HG03565 (cell line): ENCODE measurements around the gene HSPG2.

Experiments
- ATAC-seq: cut with Tn5 transposase; IDR thresholded peaks from one replicate; pipeline ENCODE4 v1.9.1; 2021; ENCODE audit warnings: mild to moderate bottlenecking, moderate library complexity; ENCODE audit not compliant: unreplicated experiment

The HSPG2 gene

DNA sequence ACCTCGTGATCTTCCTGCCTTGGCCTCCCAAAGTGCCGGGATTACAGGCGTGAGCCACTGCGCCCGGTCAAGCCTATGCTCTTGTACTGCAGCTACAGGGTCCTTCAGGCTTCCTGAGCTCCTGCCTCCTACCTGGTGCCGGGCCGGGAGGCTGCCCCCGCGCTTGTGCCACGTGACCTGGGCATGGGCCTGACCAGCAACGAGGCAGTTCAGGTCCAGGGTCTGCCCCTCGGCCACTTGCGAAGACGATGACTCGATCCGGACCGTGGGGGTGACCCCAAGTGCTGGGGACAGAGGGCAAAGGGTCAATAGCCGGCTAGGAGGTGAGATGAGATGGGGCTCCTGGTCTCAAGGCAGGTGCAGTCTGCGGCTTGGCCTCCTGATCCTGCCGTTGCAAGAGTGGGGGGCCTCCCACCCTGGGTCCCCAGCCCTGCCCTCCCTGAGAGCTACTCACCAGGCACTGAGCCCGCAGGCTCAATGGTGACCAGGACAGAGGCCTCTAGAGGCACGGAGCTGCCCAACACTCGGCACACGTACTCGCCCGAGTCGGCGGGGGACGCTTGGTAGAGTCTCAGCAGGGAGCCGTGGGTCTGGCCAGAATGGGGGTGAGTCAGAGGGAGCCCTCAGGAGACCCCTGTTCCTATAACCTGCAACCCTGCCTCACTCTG lies 87.1 kb downstream of the HSPG2 start:
- ATAC-seq, result no peak

DNA sequence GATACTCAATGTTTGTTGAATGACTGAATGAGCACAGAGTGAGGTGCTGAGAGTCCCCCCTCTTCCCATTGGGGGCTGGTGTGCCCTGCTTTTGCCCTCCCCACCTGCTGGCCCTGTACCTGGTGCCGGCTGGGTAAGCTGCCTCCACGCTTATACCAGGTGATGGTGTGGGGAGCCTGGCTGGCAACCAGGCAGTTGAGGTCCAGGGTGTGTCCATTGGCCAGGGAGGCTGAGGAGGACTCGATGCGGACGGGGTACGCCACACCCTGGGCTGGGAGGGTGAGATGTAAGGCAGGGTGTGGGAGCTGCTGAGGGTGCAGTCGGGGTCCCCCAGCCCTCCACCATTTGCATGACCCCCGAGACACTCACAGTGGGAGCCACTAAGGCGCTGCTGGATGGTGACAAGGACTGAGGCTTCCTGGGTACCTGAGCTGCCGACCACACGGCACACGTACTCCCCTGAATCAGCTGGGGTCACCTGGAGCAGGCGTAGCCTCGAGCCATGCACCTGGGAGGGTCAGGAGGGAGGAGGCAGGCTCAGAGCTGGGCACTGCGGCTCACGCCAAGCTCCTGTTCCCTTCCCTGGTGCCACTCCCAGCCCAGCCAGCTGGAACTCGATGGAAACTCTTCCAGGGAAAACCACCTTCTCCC lies 88.5 kb downstream of the HSPG2 start:
- no peak for ATAC-seq

DNA sequence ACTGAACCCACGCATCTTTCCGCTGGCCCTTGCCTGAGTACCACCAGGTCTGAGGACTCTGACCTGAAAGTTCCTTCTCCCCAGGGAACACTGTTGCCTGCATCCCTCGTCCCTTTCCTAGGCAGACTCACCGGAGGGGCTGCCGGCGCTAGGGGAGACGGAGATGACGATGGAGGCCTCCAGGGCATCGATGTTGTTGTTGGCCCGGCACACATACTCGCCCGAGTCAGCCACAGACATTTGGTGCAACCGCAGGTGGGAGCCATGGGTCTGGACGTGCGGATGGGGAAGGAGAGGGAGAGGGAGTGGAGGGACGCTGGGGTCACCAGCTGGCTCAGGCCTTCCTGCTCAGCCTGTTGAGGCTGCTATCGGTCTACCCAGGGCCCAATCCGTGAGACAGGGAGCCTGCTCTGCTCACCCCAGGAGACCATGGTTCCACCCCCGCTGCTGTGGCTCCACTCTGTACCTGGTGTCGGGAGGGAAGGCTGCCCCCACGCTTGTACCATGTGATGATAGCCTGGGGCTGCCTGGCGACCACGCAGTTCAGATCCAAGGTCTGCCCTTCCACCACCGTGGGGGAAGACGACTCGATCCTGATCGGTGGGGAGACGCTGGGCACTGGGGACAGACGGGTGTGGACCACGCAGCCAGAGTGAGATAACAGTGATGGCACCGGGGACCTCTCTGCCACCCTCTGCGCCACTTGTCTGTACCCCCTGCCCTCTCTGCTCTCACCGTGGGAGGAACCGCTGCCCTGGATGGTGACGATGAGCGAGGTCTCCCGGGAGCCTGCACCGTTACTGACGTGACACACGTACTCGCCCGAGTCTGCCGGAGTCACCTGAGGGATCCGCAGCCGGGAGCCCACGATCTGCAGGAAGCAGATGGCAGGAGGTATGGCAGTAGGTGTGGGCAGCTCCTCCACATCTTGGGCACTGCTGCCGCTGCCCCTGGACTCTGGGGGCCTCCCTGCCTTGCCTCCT lies 89.6 kb downstream of the HSPG2 start:
- no peak for ATAC-seq

DNA sequence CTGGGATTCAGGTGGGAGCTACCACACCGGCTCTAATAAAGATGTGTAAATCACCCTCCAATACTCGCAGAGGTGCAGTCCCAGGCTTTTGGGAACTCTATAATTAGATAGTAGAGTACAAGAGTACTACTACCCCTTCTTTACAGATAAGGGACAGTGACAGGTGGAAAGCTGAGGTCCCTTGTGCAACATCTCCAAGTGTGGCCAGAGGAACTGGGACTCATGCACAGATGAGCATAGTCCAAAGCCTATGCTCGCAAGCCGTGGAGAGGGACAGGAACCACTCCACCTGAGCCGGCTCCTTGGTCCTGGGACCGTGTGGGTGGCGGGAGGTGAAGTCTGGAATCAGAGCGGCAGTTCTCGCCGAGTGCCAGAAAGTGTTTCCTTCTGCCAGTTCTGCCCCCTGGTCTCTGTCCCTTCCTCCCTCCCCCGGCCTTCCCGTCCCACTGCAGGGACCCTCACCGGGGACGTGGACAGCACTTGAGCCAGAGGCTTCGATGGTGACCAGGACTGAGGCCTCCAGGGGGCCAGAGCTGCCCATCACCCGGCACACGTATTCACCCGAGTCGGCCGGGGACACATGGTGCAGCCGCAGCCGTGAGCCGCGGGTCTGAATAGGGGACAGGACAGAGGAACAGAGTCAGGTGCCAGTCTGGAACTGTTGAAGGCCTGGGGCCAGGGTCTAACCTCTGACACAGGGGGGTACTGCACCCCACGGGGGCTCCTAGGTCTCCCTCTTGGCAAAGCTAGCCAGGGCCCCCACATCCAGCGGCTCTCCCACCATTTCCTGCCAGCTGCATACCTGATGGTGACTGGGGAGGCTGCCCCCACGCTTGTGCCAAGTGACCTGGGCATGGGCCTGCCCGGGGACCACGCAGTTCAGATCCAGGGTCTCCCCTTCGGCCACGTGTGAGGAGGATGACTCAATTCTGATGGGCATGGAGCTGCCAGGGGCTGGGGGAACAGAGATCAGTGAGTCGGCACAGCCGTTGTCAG lies 91.2 kb downstream of the HSPG2 start:
- no peak for ATAC-seq

DNA sequence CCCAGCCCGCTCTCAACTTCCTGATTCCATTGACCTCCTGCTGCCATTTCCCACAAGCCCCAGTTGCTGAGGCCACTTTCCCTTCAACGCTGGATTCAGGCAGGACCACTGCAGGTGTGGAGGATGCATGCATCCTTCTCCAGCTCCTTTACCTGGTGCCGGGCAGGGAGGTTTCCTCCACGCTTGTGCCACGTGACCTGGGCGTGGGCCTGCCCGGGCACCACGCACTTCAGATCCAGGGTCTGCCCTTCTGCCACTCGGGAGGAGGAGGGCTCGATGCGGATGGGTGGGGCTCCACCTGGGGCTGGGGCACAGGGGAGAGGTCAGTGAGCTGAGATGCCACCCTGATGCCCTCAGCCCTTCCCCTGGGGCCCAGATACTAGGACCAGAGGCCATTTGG lies 93.1 kb downstream of the HSPG2 start:
- no peak for ATAC-seq

DNA sequence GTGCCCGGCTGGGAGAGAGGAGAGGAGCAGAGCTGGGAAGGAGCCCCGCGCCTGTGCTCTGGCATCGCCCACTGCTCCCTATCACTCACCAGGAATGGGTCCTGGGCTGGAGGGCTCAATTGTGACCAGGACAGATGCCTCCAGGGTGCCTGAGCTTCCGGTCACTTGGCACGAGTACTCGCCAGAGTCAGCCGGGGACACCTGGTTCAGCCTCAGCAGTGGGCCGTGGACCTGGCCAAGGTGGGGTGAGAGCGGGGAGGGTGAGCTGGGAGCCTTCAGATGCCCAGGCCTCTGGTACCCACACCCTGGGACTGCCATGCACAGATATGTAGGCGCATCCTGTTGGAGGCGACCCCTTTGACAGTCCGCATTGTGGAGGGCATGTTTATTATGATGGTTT lies 93.9 kb downstream of the HSPG2 start:
- ATAC-seq, result no peak

DNA sequence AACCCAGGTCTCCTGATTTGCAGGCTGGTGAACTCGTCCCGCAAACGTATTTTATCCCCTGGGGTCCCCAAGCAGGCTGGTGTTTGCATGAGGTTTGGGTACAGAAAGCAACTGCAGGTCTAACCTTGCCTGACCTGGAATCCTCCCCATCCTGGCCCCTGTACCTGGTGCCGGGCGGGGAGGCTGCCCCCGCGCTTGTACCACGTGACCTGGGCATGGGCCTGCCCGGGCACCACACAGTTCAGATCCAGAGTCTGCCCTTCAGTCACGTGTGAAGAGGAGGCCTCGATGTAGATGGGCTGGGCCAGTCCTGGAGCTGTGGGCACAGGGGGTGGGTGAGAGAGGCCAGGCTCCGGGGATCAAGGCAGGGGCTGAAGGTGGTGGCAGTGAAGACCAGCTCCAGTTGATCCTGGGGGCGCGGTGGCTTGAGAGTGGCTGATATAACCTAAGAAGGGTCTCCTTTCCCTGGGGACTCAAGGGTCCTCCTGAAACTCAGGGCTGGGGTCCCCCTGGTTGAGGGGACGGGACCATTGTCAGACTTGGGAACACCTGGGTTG lies 94.4 kb downstream of the HSPG2 start:
- ATAC-seq, result no peak

DNA sequence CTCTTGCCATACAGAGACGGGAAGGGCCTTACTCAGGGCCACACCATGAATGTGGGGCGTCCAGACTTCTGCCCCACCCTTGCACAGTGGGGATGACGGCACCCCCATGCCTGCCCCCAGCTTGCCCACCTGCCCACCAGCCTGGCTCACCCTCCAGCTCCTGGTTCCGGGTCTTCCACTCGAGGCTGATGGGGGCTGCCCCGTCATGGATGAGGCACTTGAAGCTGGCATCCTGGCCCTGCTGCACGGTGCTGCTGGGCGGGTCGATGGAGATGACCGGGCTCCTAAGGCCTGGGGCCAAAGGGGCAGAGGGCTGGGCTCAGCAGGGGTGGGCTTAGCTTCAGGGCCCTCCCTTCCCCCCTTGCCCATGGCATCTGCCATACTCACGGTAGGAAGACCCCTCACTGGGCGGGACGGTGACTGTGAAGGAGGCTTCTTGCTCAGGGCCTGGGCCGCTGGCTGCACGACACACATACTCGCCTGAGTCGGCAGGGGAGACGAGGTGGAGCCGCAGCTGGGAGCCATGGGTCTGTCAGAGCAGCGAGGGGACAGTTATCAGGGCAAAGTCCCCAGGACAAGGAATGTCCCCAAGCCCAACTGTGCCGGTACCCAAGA lies 95.2 kb downstream of the HSPG2 start:
- ATAC-seq, result no peak

DNA sequence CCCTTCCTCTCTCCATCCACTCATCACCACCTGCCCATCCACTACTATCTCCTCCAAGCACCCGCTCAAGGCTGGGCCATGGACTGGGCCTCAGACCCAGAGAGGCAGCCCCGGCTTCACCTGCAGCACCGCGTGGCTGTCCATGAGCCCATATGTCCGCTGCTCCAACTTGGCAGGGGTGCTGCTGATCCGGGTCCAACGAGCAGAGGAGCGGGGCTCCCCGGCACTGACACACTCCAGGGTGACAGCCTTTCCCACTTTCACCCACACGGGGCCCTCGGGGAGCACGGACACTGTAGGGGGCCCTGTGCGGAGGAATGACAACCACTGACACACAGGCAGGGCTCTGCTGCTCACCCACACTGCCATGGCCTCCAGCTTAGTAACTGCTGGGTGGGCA lies 96.1 kb downstream of the HSPG2 start:
- no peak for ATAC-seq

DNA sequence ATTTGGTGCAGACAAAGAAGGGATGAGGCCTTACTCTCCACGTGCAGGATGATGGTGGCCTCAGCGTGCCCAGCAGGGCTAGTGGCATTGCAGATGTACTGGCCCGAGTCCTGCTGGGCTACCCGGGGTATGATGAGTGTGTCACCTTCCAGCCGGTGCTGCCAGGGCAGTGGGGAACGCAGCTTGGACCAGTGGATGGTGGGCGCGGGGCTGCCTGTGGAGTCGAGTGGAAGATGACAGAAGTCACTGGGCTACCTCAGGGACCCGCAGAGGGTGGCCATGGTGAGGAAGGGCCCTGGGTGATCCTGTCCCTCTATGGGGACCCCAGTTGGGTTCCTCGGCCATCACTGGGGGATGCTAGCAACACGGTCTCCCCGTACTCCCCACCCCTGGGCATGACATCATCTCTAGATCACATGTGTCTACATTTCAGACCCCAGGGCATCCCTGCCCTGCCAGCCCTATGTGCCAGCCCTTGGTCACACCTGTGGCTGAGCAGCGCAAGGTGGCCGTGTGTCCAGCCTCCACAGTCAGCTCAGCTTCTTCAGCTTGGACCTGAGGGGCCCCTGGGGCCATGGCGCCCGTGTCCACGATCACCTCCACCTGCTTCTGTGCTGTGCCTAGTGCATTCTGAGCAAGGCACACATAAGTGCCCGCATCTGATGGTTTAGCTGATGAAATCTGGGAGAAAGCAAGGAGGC lies 97.6 kb downstream of the HSPG2 start:
- ATAC-seq, result no peak

DNA sequence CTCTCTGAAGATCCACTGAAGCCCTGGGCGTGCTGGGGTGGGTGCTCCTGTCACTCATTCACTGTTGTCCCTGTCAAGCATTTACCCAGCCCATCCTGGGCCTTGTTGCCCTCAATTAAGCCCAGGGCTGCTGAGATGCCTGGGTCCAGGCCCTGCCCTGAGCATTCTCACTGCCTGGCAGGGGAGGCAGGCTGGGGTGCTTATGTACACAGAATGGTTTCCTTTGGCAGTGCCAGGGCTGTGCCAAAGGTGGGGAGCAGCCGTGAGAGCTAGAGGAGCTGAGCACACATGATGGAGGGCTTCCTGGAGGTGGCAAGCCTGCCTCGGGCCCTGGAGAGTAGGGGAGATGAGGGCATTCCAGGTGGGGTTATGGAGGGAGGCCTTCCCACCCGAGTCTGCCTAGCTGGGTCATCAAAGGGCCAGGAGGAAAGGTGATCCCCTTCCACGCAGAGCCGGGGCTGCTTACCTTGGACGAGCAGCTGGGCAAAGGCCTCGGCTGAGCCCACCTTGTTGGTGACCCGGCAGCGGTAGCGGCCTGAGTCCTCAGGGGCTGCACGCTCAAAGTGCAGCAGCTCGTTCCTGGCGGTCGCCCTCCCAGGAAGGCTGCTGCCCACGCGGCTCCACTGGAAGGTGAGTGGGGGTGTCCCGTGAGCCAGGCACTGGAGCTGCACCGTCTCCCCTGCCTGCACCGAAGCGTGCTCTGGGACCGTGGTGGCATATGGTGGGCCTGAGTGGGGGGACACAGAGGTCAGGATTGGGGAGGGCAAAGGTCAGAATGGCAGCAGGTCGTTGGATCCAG lies 98.6 kb downstream of the HSPG2 start:
- ATAC-seq, result no peak

DNA sequence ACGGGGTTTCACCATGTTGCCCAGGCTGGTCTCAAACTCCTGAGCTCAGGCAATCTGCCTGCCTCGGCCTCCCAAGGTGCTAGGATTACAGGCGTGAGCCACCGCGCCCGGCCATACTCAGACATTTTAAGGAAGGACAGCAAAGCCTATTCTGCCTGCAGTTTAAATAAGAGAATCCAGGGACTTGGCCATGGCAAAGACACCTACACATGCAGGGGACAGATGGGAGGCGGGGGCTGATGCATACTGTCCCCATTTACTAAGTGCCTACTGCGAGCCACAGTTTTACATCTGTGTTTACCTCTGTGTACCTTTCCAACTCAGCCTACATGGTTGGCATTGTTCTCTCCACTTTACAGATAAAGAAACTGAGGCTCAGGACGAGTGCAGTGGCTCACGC lies 99.6 kb downstream of the HSPG2 start:
- ATAC-seq, result no peak

DNA sequence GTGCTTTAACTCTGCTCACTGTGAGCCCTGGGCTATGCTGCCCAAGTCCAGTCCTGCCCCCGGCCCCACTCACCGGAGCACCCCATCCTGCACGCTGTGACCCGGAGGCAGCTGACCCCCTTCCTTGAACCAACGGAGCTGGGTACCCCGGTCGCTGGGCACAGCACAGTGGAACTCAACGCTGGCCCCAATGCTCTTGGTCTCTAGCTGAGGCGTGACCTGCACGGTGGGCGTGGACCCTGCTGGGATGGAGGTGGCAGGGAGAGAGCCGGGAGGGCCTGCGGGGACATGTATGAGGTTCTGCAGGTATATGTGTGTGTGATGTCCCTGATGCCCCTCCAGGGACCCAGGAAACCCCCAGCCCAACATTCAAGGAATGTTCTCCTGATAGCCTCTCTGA lies 100.4 kb downstream of the HSPG2 start:
- ATAC-seq, result no peak

DNA sequence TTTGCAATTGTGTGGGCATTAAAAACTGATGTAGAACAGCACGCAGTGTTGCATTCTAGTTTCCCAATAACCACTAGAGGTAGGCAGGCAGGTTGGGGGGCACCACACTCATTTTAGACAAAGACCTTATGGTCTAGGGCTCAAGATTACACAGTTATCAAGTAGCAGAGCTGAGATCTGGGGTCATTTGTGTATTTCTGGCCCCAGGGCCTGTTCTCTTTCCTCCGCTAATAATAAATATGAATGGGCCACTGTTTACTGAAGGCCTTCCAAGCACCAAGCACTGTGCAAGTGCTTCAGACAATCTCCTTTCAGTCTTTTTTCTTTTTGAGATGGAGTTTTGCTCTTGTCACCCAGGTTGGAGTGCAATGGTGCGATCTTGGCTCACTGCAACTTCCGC lies 101.1 kb downstream of the HSPG2 start:
- no peak for ATAC-seq

DNA sequence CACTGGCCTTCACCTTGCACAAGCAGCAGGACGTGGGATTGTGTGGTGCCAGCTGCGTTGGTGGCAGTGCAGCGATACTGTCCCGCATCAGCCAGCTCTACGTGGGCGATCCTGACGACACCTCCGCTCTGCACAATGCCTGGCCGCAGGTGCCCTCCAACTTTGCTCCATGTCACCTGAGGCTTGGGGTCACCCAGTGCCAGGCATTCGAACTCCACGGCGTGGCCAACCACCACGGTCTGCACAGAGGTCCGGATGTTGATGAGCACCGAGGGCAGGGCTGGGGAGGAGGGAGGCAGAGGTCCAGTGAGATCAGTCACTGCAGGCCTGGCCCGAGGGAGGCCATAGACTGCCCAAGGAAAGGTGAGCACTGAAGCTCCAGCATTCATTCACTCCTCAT lies 102.4 kb downstream of the HSPG2 start:
- ATAC-seq, result no peak

DNA sequence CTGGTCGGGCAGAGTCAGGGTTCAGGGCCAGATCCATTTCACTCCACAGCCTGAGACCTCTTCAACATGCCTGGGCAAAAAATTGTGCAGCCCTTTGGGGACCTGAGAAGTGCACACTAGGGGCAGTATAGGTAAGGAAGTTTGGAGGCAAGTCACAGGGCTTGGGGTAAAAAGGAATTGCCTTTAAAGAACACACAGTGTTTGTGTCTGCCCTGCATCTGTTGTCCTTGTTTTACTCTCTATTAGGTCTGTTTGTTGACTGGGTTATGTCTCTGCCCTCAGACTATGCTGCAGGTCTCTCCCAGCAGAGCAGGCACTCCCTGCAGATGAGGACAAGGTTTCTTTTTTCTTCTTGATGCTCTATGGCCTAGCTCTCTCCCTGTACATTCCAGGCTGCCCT lies 103.0 kb downstream of the HSPG2 start:
- ATAC-seq, result no peak

DNA sequence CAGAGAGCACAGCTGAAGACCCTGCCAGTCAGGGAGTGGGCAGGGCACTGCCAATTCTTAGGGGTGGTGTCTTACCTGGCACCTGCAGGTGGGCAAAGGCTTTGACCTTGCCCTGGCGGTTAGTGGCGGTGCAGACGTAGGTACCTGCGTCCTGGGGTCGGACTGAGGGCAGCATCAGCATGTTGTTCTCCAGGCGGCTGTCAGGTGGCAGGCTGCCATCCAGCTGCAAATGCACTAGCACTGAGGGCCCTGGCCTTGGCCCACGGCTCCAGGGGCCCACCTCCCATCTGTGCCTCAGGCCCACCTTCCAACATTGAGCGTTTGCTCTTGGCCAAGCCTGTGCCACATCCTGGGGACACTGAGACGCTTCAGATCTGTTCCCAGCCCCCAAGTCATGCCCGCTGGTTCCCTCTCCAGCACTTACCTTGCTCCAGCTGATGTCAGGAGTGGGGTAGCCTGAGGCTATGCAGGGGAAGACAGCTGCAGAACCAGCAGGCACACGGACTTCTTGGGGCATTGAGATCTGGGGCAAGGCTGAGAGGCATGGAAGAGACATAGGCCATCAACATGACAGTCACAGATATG lies 103.6 kb downstream of the HSPG2 start:
- no peak for ATAC-seq

DNA sequence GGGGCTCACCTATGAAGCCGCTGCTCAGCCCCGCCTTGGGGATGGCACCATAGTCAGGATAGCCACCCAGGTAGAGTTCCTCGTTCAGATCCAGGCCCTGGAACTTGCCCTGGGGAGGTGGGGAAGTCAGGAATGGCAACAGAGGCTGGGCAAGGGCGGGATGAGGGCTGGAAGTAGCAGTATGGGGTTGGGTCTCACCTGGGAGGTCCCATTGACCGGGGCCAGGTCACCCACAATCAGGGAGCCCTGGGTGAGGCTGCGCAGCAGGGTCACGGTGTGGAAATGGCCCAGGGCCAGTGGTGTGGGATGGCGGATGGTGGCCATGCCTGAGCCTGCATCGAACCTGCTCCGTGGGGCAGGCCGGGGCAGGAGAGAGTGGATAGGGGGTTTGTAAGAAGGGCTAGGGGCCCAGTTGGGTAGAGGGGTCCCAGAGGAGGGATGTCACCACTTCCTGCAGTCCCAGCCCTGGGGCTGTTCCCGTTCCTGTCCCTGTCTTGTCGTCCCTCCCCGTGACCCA lies 105.6 kb downstream of the HSPG2 start:
- no peak for ATAC-seq
